CD4-positive, alpha-beta T cell treated with Interleukin-4 for 1 hour (primary cell): Measurements from ENCODE around the gene NFIB.

Source experiments
- DNase-seq, 2 donors: peaks; one replicate each; pipeline ENCODE4 v3.0.0-alpha.2; 2020 to 2022

Gene NFIB

GRCh38 chr9:14318361-14318760 is 4.4 kb upstream of the NFIB start:
- DNase-seq: no peak

GRCh38 chr9:14317667-14318320 is 3.9 kb upstream of the NFIB start:
- DNase-seq: no peak

- DNase-seq: no peak
These were observed 2.8 kb upstream of the NFIB start for GRCh38 chr9:14316602-14317300.

GRCh38 chr9:14315875-14316601 is 2.1 kb upstream of the NFIB start:
- DNase-seq: no peak

- no peak for DNase-seq
These were observed 1.3 kb upstream of the NFIB start for GRCh38 chr9:14314929-14315874.

GRCh38 chr9:14314424-14314928 is 535 bp upstream of the NFIB start:
- no peak for DNase-seq

GRCh38 chr9:14313378-14313940 is 482 bp downstream of the NFIB start:
- no peak for DNase-seq

GRCh38 chr9:14312719-14313377 is 1.1 kb downstream of the NFIB start:
- DNase-seq: no peak

GRCh38 chr9:14311956-14312685 is 1.8 kb downstream of the NFIB start:
- no peak for DNase-seq

- no peak for DNase-seq
These were observed 2.6 kb downstream of the NFIB start for GRCh38 chr9:14311171-14311949.

GRCh38 chr9:14310311-14310710 is 3.6 kb downstream of the NFIB start:
- no peak for DNase-seq

GRCh38 chr9:14309403-14309802 is 4.5 kb downstream of the NFIB start:
- DNase-seq: no peak

GRCh38 chr9:14308853-14309145 is 5.1 kb downstream of the NFIB start:
- DNase-seq: no peak

GRCh38 chr9:14307989-14308852 is 5.7 kb downstream of the NFIB start:
- DNase-seq: no peak

- DNase-seq: no peak
These were observed 7.0 kb downstream of the NFIB start for GRCh38 chr9:14306672-14307660.

- no peak for DNase-seq
These were observed 7.8 kb downstream of the NFIB start for GRCh38 chr9:14306188-14306587.

- no peak for DNase-seq
These were observed 9.7 kb downstream of the NFIB start for GRCh38 chr9:14304259-14304658.

GRCh38 chr9:14303521-14303920 is 10.4 kb downstream of the NFIB start:
- no peak for DNase-seq
